Epithelial cell of proximal tubule (primary cell): ENCODE data around the gene HOXA7. TPM values are rescaled to one million over a fixed set of nuclear protein-coding genes. Genes with fewer than 3 reads are reported as not detected.

Experiments used
- DNase-seq: peaks from one replicate; pipeline ENCODE4 v3.0.0-alpha.2; 2011; ENCODE audit warnings: low read depth
- H3K4me3 ChIP-seq: 2 replicates; pipeline ENCODE4 v1.5.1; 2011; ENCODE audit warnings: low read depth, mild to moderate bottlenecking, low read length
- CTCF ChIP-seq: conservative IDR thresholded peaks from 2 replicates; pipeline ENCODE4 v1.5.1; 2012; ENCODE audit warnings: low read depth, mild to moderate bottlenecking, low read length
- total RNA-seq: library from RNA; depleted of rRNA; stranded (reverse); fragments of >200 nt; gene quantifications from 2 replicates; pipeline ENCODE4 v1.2.3, GENCODE V29; 2015

Gene HOXA7
- 21.4 and 27.9 TPM in 2 replicates for total RNA-seq

- H3K4me3 ChIP-seq = peak within 1 kb of the TSS; percentile 74
- TF ChIP-seq CTCF = no peak
- DNase-seq = no peak
Observed at GRCh38 chr7:27156508-27156898, at the start of gene HOXA7. TSS of gene HOXA7 (minus strand) at chr7:27156675. CDS start at chr7:27156545, 130 bp downstream.

GRCh38 chr7:27205325-27206280 lies 49.1 kb upstream of the HOXA7 start:
- no peak for TF ChIP-seq CTCF
- no peak overlapping the region for H3K4me3 ChIP-seq
- no peak for DNase-seq

GRCh38 chr7:27204851-27205322 lies 48.4 kb upstream of the HOXA7 start:
- no peak overlapping the region for H3K4me3 ChIP-seq
- DNase-seq = no peak
- no peak for TF ChIP-seq CTCF

- no peak for TF ChIP-seq CTCF
- no peak for DNase-seq
- no peak overlapping the region for H3K4me3 ChIP-seq
Observed at GRCh38 chr7:27203964-27204594, 47.6 kb upstream of the HOXA7 start.

- no peak for TF ChIP-seq CTCF
Observed at GRCh38 chr7:27203365-27203953, 47.0 kb upstream of the HOXA7 start.

GRCh38 chr7:27202862-27203134 lies 46.3 kb upstream of the HOXA7 start:
- DNase-seq = no peak
- TF ChIP-seq CTCF = no peak
- no peak overlapping the region for H3K4me3 ChIP-seq

More at GRCh38 chr7:27203365-27203953, 47.0 kb upstream of the HOXA7 start:
- DNase-seq = no peak
- no peak overlapping the region for H3K4me3 ChIP-seq
